Measurements from ENCODE around the gene ILF3. TPM values are rescaled to one million over a fixed set of nuclear protein-coding genes. Genes with fewer than 3 reads are reported as not detected.

ILF3 gene
- total and polyA plus RNA-seq, 2 donors (not counting 1 experiment from before 2014, with no cell fraction given) = 78.4 to 109 TPM

DNA sequence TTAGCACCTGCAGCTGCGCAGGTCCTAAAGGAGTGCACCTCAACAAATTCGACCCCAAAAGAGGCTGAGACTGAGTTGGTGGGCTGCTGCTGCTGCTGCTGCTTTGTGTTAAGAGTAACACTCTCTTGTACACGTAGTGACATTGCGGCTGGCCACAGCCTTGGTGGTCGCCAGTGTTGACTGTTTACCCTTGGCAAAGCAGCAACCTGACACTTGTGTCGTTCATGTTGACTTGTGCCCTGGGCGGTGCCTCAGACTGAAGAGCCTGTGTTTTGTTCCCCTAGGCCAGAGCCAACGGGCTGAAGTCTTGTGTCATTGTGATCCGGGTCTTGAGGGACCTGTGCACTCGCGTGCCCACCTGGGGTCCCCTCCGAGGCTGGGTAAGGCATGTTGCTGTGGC is 24.7 kb downstream of the ILF3 start:
- Histone ChIP-seq H3K36me3 (ENCODE audit: control insufficient read depth, insufficient read depth, low read length) (peaks cover 59% of the 10 kb centered on the region), H3K4me1 (ENCODE audit: control insufficient read depth, extremely low read depth, insufficient read depth, low read length) (no peaks in the 10 kb centered on the region), H3K4me3 (replicated peaks in 1 of 4; ENCODE audit: control extremely low read depth in 1 of 4, insufficient read depth in 1 of 4, low read depth in 3 of 4, low read length in 4 of 4) (no peak overlapping the region), H2AFZ (ENCODE audit: low read length) (no peak overlapping the region), H3K27me3 (ENCODE audit: control insufficient read depth, insufficient read depth, low read length) (no peaks in the 10 kb centered on the region), H3K9me3 (ENCODE audit: control insufficient read depth, insufficient read depth, low read depth, low read length) (no peaks in the 10 kb centered on the region), H4K20me1 (ENCODE audit: control insufficient read depth, extremely low read depth, insufficient read depth, low read length) (no peaks in the 10 kb centered on the region), H3K9ac (ENCODE audit: insufficient read depth, low read length) (no peak overlapping the region), H3K79me2 (ENCODE audit: control insufficient read depth, insufficient read depth, low read length) (peaks cover 43% of the 10 kb centered on the region), H3K4me2 (ENCODE audit: extremely low read depth, insufficient read depth, low read length) (no peak overlapping the region), H3K27ac (ENCODE audit: insufficient read depth, low read length) (no peak overlapping the region)
- DNase-seq (ENCODE audit: low read depth in 2 of 2) = no peak
- TF ChIP-seq, protein P1, sequence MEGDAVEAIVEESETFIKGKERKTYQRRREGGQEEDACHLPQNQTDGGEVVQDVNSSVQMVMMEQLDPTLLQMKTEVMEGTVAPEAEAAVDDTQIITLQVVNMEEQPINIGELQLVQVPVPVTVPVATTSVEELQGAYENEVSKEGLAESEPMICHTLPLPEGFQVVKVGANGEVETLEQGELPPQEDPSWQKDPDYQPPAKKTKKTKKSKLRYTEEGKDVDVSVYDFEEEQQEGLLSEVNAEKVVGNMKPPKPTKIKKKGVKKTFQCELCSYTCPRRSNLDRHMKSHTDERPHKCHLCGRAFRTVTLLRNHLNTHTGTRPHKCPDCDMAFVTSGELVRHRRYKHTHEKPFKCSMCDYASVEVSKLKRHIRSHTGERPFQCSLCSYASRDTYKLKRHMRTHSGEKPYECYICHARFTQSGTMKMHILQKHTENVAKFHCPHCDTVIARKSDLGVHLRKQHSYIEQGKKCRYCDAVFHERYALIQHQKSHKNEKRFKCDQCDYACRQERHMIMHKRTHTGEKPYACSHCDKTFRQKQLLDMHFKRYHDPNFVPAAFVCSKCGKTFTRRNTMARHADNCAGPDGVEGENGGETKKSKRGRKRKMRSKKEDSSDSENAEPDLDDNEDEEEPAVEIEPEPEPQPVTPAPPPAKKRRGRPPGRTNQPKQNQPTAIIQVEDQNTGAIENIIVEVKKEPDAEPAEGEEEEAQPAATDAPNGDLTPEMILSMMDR (conservative IDR thresholded peaks at IDR 0.05 in 1 of 2, IDR thresholded peaks at IDR 0.05 in 1 of 2; ENCODE audit: low read depth in 1 of 2, low read length in 2 of 2) = no peak
- no peak for TF ChIP-seq EZH2 (IDR thresholded peaks at IDR 0.05; ENCODE audit: low read length, missing control alignments)

DNA sequence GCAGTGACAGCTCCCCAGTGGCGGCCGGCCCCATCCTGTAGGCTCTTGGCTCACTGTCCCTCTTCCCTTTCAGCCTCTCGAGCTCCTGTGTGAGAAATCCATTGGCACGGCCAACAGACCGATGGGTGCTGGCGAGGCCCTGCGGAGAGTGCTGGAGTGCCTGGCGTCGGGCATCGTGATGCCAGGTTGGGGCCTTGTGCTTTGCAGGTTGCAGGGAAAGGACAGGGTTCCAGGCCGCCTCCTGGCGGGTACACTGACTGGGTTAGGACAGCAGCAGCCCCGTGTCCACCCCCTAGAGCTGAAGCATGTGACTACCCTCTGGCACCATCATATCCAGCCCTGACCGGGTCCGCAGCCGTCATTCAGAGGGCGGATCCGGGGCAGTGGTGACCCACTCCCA is 25.6 kb downstream of the ILF3 start:
- peaks cover 39% of the 10 kb centered on the region for H3K79me2 ChIP-seq (ENCODE audit: control insufficient read depth, insufficient read depth, low read length)
- DNase-seq (ENCODE audit: low read depth in 2 of 2) = no peak

DNA sequence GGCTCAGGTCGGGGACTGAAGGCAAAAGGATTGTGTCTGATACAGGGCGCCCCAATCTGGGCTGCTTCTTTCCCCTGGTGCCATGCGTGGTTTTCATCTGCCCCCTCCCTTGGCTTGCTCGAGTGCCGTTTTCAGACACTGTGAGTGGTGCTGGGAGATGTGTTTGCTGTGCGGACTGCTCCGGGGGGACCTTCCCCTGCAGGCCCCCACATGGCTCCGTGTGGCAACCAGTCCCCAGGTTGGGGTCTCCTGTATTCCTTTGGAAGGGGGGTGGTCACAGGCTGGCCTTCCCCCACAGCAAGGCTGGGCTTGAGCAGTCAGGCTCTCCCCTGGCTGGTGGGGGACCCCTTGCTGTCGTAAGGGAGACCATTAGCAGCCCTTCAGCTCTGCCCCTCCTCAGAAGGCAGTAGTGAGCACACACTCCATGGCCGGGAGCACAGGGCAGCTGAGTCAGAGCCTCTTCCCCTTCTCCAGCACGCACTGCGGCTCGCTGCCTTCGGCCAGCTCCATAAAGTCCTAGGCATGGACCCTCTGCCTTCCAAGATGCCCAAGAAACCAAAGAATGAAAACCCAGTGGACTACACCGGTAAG is 26.5 kb downstream of the ILF3 start:
- no peak overlapping the region for H3K4me3 ChIP-seq (replicated peaks in 1 of 4; ENCODE audit: control extremely low read depth in 1 of 4, insufficient read depth in 1 of 4, low read depth in 3 of 4, low read length in 4 of 4)
- no peaks in the 10 kb centered on the region for H3K27me3 ChIP-seq (ENCODE audit: control insufficient read depth, insufficient read depth, low read length)
- DNase-seq (ENCODE audit: low read depth in 2 of 2) = no peak
- no peaks in the 10 kb centered on the region for H3K4me1 ChIP-seq (ENCODE audit: control insufficient read depth, extremely low read depth, insufficient read depth, low read length)
- no peak overlapping the region for H2AFZ ChIP-seq (ENCODE audit: low read length)
- H3K9me3 ChIP-seq (ENCODE audit: control insufficient read depth, insufficient read depth, low read depth, low read length) = no peaks in the 10 kb centered on the region
- TF ChIP-seq EZH2 (IDR thresholded peaks at IDR 0.05; ENCODE audit: low read length, missing control alignments) = no peak
- TF ChIP-seq, protein P1 (conservative IDR thresholded peaks at IDR 0.05 in 1 of 2, IDR thresholded peaks at IDR 0.05 in 1 of 2; ENCODE audit: low read depth in 1 of 2, low read length in 2 of 2) = no peak
- H3K79me2 ChIP-seq (ENCODE audit: control insufficient read depth, insufficient read depth, low read length) = peaks cover 33% of the 10 kb centered on the region
- H3K4me2 ChIP-seq (ENCODE audit: extremely low read depth, insufficient read depth, low read length) = no peak overlapping the region
- H3K27ac ChIP-seq (ENCODE audit: insufficient read depth, low read length) = no peak overlapping the region
- H3K36me3 ChIP-seq (ENCODE audit: control insufficient read depth, insufficient read depth, low read length) = peaks cover 60% of the 10 kb centered on the region
- H3K9ac ChIP-seq (ENCODE audit: insufficient read depth, low read length) = no peak overlapping the region
- no peaks in the 10 kb centered on the region for H4K20me1 ChIP-seq (ENCODE audit: control insufficient read depth, extremely low read depth, insufficient read depth, low read length)

More for the DNA sequence above, 25.6 kb downstream of the ILF3 start:
- H3K27ac ChIP-seq (ENCODE audit: insufficient read depth, low read length) = no peak overlapping the region
- H4K20me1 ChIP-seq (ENCODE audit: control insufficient read depth, extremely low read depth, insufficient read depth, low read length) = no peaks in the 10 kb centered on the region
- no peaks in the 10 kb centered on the region for H3K4me1 ChIP-seq (ENCODE audit: control insufficient read depth, extremely low read depth, insufficient read depth, low read length)
- TF ChIP-seq EZH2 (IDR thresholded peaks at IDR 0.05; ENCODE audit: low read length, missing control alignments) = no peak
- TF ChIP-seq, protein P1 (conservative IDR thresholded peaks at IDR 0.05 in 1 of 2, IDR thresholded peaks at IDR 0.05 in 1 of 2; ENCODE audit: low read depth in 1 of 2, low read length in 2 of 2) = no peak
- no peaks in the 10 kb centered on the region for H3K27me3 ChIP-seq (ENCODE audit: control insufficient read depth, insufficient read depth, low read length)
- H3K9me3 ChIP-seq (ENCODE audit: control insufficient read depth, insufficient read depth, low read depth, low read length) = no peaks in the 10 kb centered on the region
- no peak overlapping the region for H3K4me3 ChIP-seq (replicated peaks in 1 of 4; ENCODE audit: control extremely low read depth in 1 of 4, insufficient read depth in 1 of 4, low read depth in 3 of 4, low read length in 4 of 4)
- H2AFZ ChIP-seq (ENCODE audit: low read length) = no peak overlapping the region
- peaks cover 62% of the 10 kb centered on the region for H3K36me3 ChIP-seq (ENCODE audit: control insufficient read depth, insufficient read depth, low read length)
- H3K4me2 ChIP-seq (ENCODE audit: extremely low read depth, insufficient read depth, low read length) = no peak overlapping the region
- no peak overlapping the region for H3K9ac ChIP-seq (ENCODE audit: insufficient read depth, low read length)
